Measurements from ENCODE around the gene FUCA1.
A peak's percentile ranks its signal among the peaks of the same experiment; 100 is the strongest.
"Not testable (repeated sequence)": the region's sequence is repeated elsewhere in the genome, so short reads cannot be mapped to it uniquely, and the experiment has no call there.

FUCA1 gene

DNA sequence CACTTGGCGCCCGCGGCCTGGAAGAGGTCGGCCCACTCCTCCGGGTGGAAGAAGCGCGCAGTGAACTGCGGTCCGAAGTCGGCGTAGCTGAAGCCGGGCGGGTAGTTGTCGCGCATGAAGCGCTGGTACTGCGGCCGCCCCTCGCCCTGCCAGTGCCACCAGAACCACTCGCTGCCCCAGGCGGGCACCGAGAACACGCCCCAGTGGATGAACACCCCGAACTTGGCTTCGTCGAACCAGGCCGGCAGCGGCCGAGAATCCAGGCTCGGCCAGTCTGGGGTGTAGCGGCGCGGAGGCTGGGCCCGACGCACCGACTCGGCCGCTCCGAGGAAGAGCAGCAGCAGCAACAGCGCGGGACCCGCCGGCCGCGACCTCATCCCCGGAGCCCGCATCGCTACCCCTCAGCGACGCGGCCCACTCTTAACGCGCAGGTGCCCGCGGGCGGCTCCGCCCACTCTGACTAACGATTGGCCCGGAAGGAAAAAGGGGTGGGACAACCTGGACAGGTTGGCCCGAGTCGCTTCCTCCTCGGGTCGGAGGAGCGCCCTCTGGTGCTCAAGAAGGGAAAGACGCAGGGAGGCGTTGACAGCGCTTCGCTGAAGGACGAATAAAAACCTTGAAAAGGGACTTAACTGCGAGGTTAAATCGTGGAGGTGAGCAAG is at the start of gene FUCA1:
TSS of gene FUCA1 (minus strand) at position 396 of the 662 bp plus-strand sequence. CDS start at position 392, 4 bp downstream.
- peak; percentile 98 for DNase-seq

- peak; percentile 89 for DNase-seq
Observed at GRCh38 chr1:23916209-23917131, 48.4 kb upstream of the FUCA1 start.

DNA sequence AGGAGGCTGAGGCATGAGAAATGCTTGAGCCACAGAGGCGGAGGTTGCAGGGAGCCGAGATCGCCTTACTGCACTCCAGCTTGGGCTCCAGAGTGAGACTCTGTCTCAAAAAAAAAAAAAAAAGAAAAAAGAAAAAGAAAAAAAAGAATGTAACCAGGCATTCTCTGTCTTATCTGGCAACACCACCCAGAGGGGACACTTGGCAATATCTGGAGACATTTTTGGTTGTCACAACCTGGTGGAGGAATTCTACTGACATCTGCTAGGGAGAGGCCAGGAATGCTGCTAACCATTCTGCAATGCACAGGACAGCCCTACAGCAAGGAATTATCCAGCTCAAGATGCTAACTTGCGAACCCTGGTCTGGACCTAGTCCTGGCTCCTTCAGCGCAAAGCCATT is 47.4 kb upstream of the FUCA1 start:
- no peak for DNase-seq

DNA sequence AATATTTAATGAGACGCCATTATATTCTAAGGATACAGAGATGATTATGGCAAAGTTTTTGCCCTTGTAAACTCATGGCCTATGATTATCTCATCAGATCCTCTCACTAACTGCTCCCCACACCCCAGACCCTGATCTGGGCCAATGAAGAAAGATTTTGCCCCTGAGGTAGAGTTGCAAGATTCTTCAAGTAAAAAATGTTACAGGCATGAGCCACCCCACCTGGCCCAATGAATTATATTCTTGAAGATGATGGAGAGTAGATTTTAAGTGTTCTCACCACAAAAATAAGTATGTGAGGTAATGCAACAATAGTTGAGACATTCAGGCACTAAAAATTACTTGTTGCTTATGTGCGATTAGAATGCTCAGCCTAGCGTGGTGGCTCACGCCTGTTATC is 46.8 kb upstream of the FUCA1 start:
- no peak for DNase-seq

- no peak for DNase-seq
Observed at GRCh38 chr1:23913212-23913880, 45.3 kb upstream of the FUCA1 start, which contains the start of gene CNR2. Gene CNR2, minus strand, starts transcription at chr1:23913362. Its CDS starts 37,745 bp downstream, at chr1:23875617.

DNA sequence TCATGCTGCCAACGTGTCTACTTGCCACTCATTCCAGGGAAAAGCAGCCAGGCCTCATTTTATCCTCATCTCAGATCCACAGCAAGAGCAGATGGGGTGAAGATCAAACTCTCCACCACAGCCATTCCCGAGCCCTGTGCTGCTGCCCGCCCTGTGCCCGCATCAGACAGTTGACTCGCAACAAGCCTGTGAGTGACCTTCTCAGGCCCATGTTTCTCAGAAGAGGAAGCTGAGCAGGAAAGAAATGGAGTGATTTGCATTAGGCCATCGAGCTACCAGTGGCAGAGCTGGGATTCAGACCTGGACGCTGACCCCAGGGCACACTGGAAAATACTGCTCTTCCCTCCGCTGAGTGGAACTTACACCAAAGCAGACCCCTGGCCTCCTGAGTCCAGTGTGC is 43.8 kb upstream of the FUCA1 start:
- no peak for DNase-seq

DNA sequence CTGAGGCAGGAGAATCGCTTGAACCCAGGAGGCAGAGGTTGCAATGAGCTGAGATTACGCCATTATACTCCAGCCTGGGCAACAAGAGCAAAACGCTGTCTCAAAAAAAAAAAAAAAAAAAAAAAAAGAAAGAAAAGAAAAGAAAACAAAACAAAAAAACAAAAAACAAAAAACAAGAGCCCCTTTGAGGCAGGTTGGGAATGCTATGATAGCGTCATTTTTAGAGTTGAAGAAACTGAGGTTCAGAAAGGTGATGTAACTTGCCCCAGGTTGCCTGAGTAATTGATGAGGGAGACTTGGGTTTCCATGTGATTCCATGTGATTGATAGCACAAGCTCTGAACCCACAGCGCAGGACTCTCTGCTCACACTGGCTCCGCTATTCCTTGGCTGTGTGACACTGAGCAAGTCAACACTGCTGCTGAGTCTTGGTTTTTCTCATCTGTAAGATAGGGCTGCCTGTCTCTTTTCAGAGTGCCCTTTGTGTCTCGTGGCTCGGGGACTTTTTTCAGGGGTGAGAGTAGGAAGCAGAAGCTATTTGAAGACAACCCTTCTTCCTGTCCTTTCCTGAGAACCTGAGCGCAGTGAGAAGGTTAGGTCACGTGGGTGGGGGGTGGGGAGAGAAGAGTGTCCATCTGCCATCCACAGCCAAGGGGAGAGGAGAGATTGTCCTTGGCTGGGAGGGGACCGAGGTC is 42.6 kb upstream of the FUCA1 start:
- DNase-seq: no peak

GRCh38 chr1:23910144-23910543 is 42.1 kb upstream of the FUCA1 start:
- no peak for DNase-seq

DNA sequence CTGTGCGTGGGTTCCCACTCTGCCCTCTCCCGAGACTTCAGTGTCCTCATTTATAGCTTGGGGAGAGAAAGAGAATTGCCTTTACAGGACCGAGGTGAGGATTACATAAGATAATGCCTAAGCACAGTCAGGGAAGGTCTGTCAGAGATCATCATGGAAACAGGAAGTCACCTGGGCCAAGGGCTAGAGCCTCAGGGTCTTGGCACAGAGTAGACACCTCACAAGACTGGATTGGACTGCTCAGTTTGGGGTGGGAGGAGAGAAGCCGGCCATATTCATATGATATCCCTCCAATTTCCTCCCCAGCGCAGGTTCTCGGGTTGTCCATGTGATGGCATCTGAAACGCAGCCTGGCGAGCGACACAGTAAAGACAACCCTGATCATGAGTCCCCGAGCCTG is 41.3 kb upstream of the FUCA1 start:
- no peak for DNase-seq

DNA sequence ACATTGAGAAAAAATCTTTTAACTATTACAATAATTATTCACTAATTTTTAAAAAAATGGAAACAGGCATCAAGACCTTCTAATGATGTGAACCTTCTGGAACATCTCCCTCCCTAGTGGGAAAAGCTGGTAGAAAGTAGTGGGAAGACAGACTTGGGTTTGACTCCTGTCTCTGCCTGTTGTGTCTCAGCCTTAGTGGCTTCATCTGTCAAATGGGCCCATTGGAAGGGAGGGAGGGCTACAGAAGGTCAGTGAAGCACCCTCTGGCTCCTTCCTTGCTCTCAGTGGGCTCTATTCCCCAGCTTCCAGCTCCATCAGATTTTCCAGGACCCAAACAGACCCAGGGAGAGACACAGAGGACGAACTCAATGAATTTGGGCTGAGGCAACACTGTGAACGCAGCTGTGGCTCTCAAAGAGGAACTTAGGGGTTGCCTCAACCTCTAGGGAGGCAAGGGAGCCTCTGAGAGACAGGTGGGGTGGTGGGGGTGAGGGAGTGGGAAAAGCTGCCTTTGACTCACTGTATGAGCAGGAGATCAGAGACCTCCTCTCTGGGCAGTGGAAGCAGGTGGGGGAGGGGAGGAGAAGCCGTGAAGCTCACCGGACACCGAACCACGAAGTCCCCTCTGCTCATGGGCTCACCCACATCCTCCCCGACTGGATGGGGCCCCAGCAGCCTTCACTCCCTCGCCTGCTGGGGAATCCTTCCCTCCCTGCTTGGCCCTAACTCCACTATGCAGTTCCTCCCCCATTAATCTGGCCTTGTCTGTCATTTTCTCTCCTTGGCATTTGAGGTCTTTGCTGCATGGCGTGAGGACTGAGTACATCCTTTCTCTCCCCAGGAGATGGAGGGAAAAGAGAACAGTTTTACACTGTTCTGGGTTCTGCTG is 40.6 kb upstream of the FUCA1 start:
- DNase-seq: no peak

DNA sequence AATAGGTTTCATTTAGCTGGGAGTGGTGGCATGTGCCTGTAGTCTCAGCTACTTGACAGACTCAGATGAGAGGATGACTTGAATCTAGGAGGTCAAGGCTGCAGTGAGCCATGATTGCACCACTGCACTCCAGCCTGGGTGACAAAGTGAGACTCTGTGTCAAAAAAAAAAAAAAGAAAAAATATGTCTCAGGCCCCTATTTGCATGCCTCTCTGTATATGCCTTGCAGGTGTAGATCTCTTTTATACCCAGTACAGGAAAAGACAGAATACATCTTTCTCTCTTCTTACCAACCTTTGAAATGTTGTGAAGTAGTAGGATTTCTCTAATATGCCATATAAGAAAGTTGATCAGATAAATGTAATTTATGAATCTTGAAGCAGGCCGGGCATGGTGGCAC is 38.6 kb upstream of the FUCA1 start:
- DNase-seq: no peak

GRCh38 chr1:23905461-23906025 is 37.5 kb upstream of the FUCA1 start:
- no peak for DNase-seq

GRCh38 chr1:23904748-23905357 is 36.8 kb upstream of the FUCA1 start:
- DNase-seq: no peak

- no peak for DNase-seq
Observed at GRCh38 chr1:23903754-23904153, 35.7 kb upstream of the FUCA1 start.

DNA sequence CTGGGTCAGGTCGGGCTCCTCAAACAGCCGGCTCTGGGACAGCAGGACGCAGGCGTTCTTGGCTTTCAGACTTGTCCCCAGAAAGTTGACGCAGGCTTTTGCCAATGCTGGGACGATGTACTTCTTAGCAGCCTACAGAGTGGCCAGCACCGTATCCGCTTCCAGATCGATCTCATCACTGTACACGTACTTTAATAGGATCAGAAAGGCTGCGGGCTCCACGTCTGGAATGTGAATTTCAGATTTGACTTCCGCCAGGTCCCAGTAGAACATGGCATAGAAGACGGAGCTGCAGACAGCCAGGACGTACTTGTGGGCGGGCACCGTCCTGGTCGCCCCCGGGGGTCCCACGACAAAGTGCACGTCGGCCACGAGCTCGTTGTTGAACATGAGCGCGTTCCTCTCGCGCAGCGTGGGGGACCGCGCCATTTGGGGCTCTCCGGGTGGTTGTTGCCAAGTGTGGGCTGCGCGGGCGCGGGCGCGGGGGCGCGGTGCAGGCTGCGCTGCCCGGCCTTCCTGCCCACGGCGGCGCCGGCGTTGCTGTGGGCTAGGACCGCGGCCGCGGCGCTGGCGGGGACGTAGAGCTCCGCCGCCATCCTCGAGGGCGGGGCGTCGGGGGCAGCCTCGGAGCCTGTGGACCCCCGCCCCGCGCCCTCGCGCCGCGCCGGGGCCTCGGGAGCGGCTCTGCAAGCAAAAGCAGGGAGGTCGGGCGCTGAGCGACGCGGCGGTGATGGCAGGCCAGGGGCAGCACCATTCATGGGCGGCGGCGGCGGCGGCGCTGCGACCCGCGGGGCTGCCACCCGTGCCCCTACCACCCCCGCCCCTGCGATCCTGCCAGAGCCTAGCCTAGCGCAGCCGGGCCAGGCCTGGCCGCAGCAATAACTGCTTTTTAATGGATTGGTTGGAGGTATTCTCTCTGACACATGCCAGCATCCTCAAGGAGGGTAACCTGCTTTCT is 34.5 kb upstream of the FUCA1 start:
- DNase-seq: peak; percentile 34

DNA sequence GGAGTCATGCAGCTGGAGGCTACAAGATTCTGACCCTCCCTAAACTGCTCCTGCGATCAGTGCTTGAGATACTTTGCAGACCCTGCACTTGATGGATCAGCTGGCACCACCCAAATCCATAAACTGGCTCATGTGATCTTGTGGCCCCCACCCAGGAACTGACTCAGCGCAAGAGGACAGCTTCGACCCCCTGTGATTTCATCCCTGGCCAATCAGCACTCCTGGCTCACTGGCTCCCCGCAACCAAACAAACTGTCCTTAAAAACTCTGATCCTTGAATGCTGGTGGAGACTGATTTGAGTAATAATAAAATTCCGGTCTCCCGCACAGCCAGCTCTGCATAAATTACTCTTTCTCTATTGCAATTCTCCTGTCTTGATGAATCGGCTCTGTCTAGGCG is 31.9 kb upstream of the FUCA1 start:
- DNase-seq: not testable (repeated sequence)

DNA sequence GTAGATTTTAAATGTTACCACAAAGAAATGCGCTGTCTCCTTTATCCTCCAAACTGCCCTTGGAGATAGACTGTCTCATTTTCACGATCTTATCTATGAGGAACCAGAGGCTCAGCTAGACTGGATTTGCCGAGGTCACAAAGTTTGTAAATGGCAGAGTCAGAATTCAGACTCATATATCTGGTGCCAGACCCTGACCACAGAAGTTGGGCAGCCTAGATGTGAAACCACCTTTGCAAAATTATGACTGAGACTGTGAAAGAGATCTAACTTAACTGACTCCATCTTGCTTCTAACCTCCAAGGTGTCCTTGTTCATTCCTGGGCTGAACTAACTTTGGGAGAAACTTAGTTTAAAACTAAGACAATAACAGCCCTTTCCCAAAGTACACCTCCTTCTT is 31.0 kb upstream of the FUCA1 start:
- no peak for DNase-seq

- DNase-seq: no peak
Observed at GRCh38 chr1:23897083-23897482, 29.0 kb upstream of the FUCA1 start.

DNA sequence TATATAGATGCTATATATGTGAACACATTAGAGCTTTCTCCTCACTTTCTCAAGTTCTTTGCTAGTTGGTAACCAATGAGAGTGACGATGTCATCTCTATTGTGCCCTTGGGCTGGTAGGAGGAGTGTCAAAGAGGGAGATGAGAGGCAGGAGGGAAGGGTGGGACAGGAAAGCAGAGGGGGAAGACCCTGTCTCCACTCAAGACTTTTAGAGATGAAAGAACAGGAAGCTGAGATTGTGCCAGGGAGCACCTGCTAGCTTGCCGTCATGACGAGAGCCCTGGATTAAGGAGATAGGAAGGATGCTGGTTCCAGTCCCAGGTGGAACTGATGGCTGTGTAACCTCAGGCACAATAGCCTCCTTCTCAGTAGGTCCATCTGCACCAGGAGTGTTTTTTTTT is 28.4 kb upstream of the FUCA1 start:
- DNase-seq: no peak

- no peak for DNase-seq
Observed at GRCh38 chr1:23895993-23896392, 27.9 kb upstream of the FUCA1 start.
